ENCODE measurements around the gene ACTL7B.

The ACTL7B gene

GRCh38 chr9:108854641-108855528, 901 bp downstream of the ACTL7B start:
- Histone ChIP-seq H3K4me1 (no peaks in the 10 kb centered on the region), H3K9me3 (ENCODE audit: control insufficient read depth, low read length) (no peaks in the 10 kb centered on the region), H3K36me3 (ENCODE audit: control insufficient read depth, insufficient read depth, low read length) (no peaks in the 10 kb centered on the region), H3K79me2 (no peaks in the 10 kb centered on the region), H3K9ac (no peak overlapping the region), H3K27me3 (ENCODE audit: control insufficient read depth, insufficient read depth, low read length) (no peaks in the 10 kb centered on the region), H3K27ac (no peak overlapping the region), H3K4me2 (ENCODE audit: low read length) (no peak overlapping the region), H2AFZ (no peak overlapping the region), H3K4me3 (ENCODE audit: low read depth, low read length) (no peak overlapping the region)
- TF ChIP-seq CTCF (IDR thresholded peaks at IDR 0.05): no peak

GRCh38 chr9:108854094-108854493, 1.7 kb downstream of the ACTL7B start:
- Histone ChIP-seq H3K4me2 (ENCODE audit: low read length) (no peak overlapping the region), H3K4me1 (no peaks in the 10 kb centered on the region), H3K79me2 (no peaks in the 10 kb centered on the region), H3K27ac (no peak overlapping the region), H2AFZ (no peak overlapping the region), H3K4me3 (ENCODE audit: low read depth, low read length) (no peak overlapping the region), H3K36me3 (ENCODE audit: control insufficient read depth, insufficient read depth, low read length) (no peaks in the 10 kb centered on the region), H3K9me3 (ENCODE audit: control insufficient read depth, low read length) (no peaks in the 10 kb centered on the region), H3K27me3 (ENCODE audit: control insufficient read depth, insufficient read depth, low read length) (no peaks in the 10 kb centered on the region), H3K9ac (no peak overlapping the region)
- TF ChIP-seq CTCF (IDR thresholded peaks at IDR 0.05): no peak

GRCh38 chr9:108852079-108852478, 3.7 kb downstream of the ACTL7B start:
- Histone ChIP-seq H3K4me3 (ENCODE audit: low read depth, low read length) (no peak overlapping the region), H3K27ac (no peak overlapping the region), H3K4me1 (no peaks in the 10 kb centered on the region), H3K9me3 (ENCODE audit: control insufficient read depth, low read length) (no peaks in the 10 kb centered on the region), H2AFZ (no peak overlapping the region), H3K4me2 (ENCODE audit: low read length) (no peak overlapping the region), H3K36me3 (ENCODE audit: control insufficient read depth, insufficient read depth, low read length) (no peaks in the 10 kb centered on the region), H3K27me3 (ENCODE audit: control insufficient read depth, insufficient read depth, low read length) (no peaks in the 10 kb centered on the region), H3K9ac (no peak overlapping the region), H3K79me2 (no peaks in the 10 kb centered on the region)
- TF ChIP-seq CTCF (IDR thresholded peaks at IDR 0.05): no peak

- no peak overlapping the region for H2AFZ ChIP-seq
- TF ChIP-seq CTCF (IDR thresholded peaks at IDR 0.05): no peak
- H3K9ac ChIP-seq: no peak overlapping the region
- no peaks in the 10 kb centered on the region for H3K79me2 ChIP-seq
- H3K36me3 ChIP-seq (ENCODE audit: control insufficient read depth, insufficient read depth, low read length): no peaks in the 10 kb centered on the region
- no peak overlapping the region for H3K27ac ChIP-seq
- no peaks in the 10 kb centered on the region for H3K4me1 ChIP-seq
- no peaks in the 10 kb centered on the region for H3K27me3 ChIP-seq (ENCODE audit: control insufficient read depth, insufficient read depth, low read length)
- H3K4me2 ChIP-seq (ENCODE audit: low read length): no peak overlapping the region
- no peak overlapping the region for H3K4me3 ChIP-seq (ENCODE audit: low read depth, low read length)
- H3K9me3 ChIP-seq (ENCODE audit: control insufficient read depth, low read length): no peaks in the 10 kb centered on the region
These were observed 4.6 kb downstream of the ACTL7B start for GRCh38 chr9:108851138-108851537.

Measured in parathyroid adenoma (tissue), 2 donors.